H1 (cell line): Measurements from ENCODE around the gene IL6ST.
"Not testable (repeated sequence)": the region's sequence is repeated elsewhere in the genome, so short reads cannot be mapped to it uniquely, and the experiment has no call there.

Experiments used
- CEBPB ChIP-seq: IDR thresholded peaks from 2 replicates; pipeline ENCODE4 v1.6.1; 2012; ENCODE audit warnings: low read depth, low read length
- CREB1 ChIP-seq: IDR thresholded peaks from 2 replicates; pipeline ENCODE4 v1.6.1; 2012; ENCODE audit warnings: inconsistent platforms
- EZH2 ChIP-seq: fragments of 200-600 bp; sonication (generic); IDR thresholded peaks from 2 replicates; pipeline ENCODE4 v1.7.1; 2012; ENCODE audit warnings: low read depth, mild to moderate bottlenecking, moderate library complexity, low read length, inconsistent platforms; ENCODE audit not compliant: severe bottlenecking
- GABPA ChIP-seq: IDR thresholded peaks from 2 replicates; pipeline ENCODE4 v1.6.1; 2011; ENCODE audit warnings: mild to moderate bottlenecking, low read length, moderate library complexity, borderline replicate concordance; ENCODE audit not compliant: insufficient read depth
- POLR2AphosphoS5 ChIP-seq: IDR thresholded peaks from 2 replicates; pipeline ENCODE4 v1.6.1; 2011; ENCODE audit warnings: low read depth, low read length
- SP1 ChIP-seq: IDR thresholded peaks from 2 replicates; pipeline ENCODE4 v1.6.1; 2011; ENCODE audit warnings: low read depth, low read length
- SRF ChIP-seq: IDR thresholded peaks from 2 replicates; pipeline ENCODE4 v1.6.1; 2011; ENCODE audit warnings: mild to moderate bottlenecking, low read depth, low read length, moderate library complexity
- TF ChIP-seq, protein P1 (sequence below), 3 experiments: IDR thresholded peaks; 1 replicate in 2 of 3; 2 replicates in 1 of 3; pipeline versions ENCODE4 v1.5.1 to v1.6.1; 2011; ENCODE audit warnings: low read length in 3 of 3, mild to moderate bottlenecking in 3 of 3, inconsistent platforms in 2 of 3, low read depth in 1 of 3, moderate library complexity in 1 of 3; ENCODE audit not compliant: insufficient read depth in 1 of 3; ENCODE audit errors: control extremely low read depth in 1 of 3
- TF ChIP-seq, protein P2 (sequence below): IDR thresholded peaks from 2 replicates; pipeline ENCODE4 v1.6.1; 2011; ENCODE audit warnings: low read length, improper control_type of control experiment

DNA sequence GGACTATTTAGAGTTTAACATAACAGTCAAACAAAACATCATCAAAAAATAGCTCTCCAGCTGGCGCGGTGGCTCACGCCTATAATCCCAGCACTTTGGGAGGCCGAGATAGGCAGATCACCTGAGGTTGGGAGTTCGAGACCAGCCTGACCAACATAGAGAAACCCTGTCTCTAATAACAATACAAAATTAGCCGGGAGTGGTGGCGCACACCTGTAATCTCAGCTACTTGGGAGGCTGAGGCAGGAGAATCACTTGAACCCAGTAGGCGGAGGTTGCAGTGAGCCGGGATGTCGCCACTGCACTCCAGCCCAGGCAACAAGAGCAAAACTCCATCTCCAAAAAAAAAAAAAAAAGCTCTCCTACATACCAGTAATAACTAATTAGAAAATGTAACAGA is 6.3 kb downstream of the IL6ST start:
- TF ChIP-seq, protein P1, sequence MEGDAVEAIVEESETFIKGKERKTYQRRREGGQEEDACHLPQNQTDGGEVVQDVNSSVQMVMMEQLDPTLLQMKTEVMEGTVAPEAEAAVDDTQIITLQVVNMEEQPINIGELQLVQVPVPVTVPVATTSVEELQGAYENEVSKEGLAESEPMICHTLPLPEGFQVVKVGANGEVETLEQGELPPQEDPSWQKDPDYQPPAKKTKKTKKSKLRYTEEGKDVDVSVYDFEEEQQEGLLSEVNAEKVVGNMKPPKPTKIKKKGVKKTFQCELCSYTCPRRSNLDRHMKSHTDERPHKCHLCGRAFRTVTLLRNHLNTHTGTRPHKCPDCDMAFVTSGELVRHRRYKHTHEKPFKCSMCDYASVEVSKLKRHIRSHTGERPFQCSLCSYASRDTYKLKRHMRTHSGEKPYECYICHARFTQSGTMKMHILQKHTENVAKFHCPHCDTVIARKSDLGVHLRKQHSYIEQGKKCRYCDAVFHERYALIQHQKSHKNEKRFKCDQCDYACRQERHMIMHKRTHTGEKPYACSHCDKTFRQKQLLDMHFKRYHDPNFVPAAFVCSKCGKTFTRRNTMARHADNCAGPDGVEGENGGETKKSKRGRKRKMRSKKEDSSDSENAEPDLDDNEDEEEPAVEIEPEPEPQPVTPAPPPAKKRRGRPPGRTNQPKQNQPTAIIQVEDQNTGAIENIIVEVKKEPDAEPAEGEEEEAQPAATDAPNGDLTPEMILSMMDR (IDR thresholded peaks at IDR 0.05; ENCODE audit: control extremely low read depth in 1 of 3, insufficient read depth in 1 of 3, low read depth in 1 of 3, low read length in 3 of 3): not testable (repeated sequence)
- TF ChIP-seq CREB1, SP1, POLR2AphosphoS5, SRF, EZH2, CEBPB, GABPA: not testable (repeated sequence)
- TF ChIP-seq, protein P2, sequence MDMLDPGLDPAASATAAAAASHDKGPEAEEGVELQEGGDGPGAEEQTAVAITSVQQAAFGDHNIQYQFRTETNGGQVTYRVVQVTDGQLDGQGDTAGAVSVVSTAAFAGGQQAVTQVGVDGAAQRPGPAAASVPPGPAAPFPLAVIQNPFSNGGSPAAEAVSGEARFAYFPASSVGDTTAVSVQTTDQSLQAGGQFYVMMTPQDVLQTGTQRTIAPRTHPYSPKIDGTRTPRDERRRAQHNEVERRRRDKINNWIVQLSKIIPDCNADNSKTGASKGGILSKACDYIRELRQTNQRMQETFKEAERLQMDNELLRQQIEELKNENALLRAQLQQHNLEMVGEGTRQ: not testable (repeated sequence)
